MM.1S (cell line): ENCODE data around the gene KIF14.

ENCODE experiments used
- CTCF ChIP-seq: fragments of 300-600 bp; sonication (generic); IDR thresholded peaks from 2 replicates; pipeline ENCODE4 v1.5.1; 2016; ENCODE audit warnings: antibody characterized with exemption, low read length, mixed read lengths
- EZH2 ChIP-seq: fragments of 300-600 bp; sonication (generic); optimal IDR thresholded peaks from 2 replicates; pipeline ENCODE3; 2017; ENCODE audit warnings: low read depth, mild to moderate bottlenecking, antibody characterized with exemption, low read length, mixed read lengths

- TF ChIP-seq CTCF (no peak), EZH2 (no peak)
Observed at GRCh38 chr1:200610846-200611245, 9.7 kb downstream of the KIF14 start.
